D721Med (cell line): ENCODE measurements around the gene ERC2.

Experiments used
- DNase-seq: peaks from one replicate; pipeline ENCODE4 v3.0.0; 2011; ENCODE audit warnings: low spot score; ENCODE audit not compliant: insufficient read length
- FAIRE-seq: peaks from 2 replicates; lab custom pipeline; 2011; peaks lifted over from hg19 to GRCh38; lab: Jason Lieb, UNC
- TF ChIP-seq, protein P1 (sequence below): IDR thresholded peaks from 2 replicates; pipeline ENCODE4 v1.5.1; 2012; ENCODE audit warnings: mild to moderate bottlenecking, control low read depth; ENCODE audit not compliant: insufficient read depth; ENCODE audit errors: missing control alignments

ERC2 gene

GRCh38 chr3:55966566-55966965 is 501.7 kb downstream of the ERC2 start:
- DNase-seq (no peak), FAIRE-seq (no peak)
- TF ChIP-seq, protein P1, sequence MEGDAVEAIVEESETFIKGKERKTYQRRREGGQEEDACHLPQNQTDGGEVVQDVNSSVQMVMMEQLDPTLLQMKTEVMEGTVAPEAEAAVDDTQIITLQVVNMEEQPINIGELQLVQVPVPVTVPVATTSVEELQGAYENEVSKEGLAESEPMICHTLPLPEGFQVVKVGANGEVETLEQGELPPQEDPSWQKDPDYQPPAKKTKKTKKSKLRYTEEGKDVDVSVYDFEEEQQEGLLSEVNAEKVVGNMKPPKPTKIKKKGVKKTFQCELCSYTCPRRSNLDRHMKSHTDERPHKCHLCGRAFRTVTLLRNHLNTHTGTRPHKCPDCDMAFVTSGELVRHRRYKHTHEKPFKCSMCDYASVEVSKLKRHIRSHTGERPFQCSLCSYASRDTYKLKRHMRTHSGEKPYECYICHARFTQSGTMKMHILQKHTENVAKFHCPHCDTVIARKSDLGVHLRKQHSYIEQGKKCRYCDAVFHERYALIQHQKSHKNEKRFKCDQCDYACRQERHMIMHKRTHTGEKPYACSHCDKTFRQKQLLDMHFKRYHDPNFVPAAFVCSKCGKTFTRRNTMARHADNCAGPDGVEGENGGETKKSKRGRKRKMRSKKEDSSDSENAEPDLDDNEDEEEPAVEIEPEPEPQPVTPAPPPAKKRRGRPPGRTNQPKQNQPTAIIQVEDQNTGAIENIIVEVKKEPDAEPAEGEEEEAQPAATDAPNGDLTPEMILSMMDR = no peak

DNA sequence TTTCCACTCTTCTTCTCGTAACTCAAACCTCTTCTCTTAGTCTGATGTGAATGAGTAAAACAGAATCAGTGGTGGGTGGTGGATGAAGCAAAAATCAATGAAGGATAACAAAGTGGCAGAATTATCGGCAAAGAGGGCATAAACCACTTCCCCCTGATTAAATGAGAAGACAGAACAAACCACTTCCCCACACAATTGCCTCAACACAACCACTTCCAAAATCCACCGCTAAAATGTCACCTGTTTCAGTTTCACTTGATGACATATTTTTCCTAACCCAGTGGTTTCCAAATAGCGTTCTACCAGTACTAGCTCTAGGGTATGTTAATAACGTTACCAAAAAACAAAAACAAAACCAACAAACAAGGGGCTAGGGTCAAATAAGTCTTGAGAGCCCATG is 502.5 kb downstream of the ERC2 start:
- no peak for DNase-seq

GRCh38 chr3:55964491-55964985 is 503.7 kb downstream of the ERC2 start:
- TF ChIP-seq, protein P1 = no peak
- FAIRE-seq (no peak), DNase-seq (no peak)

More for the DNA sequence above, 502.5 kb downstream of the ERC2 start:
- no peak for FAIRE-seq
- TF ChIP-seq, protein P1 = no peak

GRCh38 chr3:55963601-55964000 is 504.7 kb downstream of the ERC2 start:
- TF ChIP-seq, protein P1 = no peak
- FAIRE-seq = no peak

DNA sequence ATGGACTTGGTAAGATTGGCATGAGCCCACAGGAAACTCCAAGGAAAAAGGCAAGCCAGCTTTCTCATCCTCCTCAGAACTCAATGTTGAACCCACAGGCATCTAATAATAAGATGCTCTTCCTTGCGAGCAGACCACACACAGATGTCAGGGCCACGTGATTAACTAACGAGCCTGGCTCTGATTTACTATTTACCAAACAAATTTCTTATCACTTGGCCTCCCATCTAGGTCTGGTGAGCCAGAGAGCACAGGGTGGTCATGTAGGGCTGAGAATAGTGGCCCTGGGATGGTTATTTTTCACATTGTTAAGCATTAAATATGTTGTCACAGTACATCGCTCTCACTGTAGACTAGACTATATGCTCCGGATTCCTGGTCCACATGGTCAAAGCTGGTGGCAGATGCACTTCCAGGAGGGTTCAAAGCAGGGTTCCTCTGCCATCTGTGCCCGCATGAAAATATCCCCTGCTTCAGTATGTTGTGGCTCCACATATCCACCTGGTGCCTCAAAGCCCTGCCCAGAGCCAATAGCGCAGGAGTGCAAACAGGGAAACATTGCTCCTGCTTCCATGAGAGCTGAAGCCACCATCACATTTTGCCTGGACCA is 508.7 kb downstream of the ERC2 start:
- DNase-seq (no peak), FAIRE-seq (no peak)
- TF ChIP-seq, protein P1 = no peak

More at GRCh38 chr3:55963601-55964000, 504.7 kb downstream of the ERC2 start:
- DNase-seq = no peak

DNA sequence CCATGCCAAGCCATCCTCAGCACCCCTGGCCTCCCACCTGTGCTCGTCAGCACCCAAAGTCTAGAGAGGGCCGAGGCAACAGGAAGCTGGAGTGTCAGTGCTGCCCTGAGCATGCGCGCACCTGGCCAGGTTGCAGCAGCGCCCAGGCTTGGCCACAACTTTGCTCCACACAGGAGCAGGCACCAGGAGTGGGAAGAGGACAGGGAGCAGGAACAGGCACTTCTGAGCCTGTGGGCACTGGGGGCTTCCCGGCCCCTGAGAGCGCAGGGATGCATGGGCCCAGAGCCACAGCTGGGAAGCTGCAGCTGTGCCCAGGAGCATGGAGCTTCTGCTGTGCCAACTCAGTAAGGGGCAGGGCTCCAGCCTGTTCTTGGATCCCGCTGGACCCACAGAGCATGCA is 509.7 kb downstream of the ERC2 start:
- FAIRE-seq (no peak), DNase-seq (no peak)
- TF ChIP-seq, protein P1 = no peak

DNA sequence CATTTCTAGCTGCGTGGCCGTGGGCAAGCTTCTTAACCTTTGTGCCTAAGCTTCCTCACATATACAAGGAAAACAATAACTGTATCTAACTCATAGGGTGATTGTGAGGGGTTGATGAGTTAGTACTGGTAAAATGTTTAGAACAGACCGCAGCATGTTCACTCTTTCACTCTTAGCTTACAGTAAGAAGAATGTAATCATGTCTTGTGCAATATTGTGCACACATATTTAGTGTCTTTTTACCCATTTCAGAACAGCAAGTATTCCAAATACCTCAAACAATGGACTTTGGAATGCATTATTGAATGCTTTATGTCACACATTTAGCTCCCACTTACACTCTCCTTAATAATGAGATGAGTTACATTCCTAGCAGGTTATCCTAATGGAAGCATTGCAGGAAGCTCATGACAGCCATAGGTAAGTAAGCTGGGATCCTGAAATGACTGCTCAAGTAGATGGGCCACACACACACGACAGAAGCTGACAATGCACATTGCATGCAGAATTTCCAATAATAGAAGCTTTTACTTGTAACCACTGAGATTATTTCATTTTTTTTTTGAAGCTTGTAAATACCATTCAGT is 512.3 kb downstream of the ERC2 start:
- DNase-seq (no peak), FAIRE-seq (no peak)
- TF ChIP-seq, protein P1 = no peak
